ENCODE results near the gene CFAP210. TPM values are rescaled to one million over a fixed set of nuclear protein-coding genes. Genes with fewer than 3 reads are reported as not detected.

The CFAP210 gene
- total RNA-seq, 4 donors from 2014 or later = not detected

GRCh38 chr2:169664978-169665930, 29.0 kb downstream of the CFAP210 start:
- no peaks in the 10 kb centered on the region for H3K4me1 ChIP-seq
- TF ChIP-seq, protein P1, sequence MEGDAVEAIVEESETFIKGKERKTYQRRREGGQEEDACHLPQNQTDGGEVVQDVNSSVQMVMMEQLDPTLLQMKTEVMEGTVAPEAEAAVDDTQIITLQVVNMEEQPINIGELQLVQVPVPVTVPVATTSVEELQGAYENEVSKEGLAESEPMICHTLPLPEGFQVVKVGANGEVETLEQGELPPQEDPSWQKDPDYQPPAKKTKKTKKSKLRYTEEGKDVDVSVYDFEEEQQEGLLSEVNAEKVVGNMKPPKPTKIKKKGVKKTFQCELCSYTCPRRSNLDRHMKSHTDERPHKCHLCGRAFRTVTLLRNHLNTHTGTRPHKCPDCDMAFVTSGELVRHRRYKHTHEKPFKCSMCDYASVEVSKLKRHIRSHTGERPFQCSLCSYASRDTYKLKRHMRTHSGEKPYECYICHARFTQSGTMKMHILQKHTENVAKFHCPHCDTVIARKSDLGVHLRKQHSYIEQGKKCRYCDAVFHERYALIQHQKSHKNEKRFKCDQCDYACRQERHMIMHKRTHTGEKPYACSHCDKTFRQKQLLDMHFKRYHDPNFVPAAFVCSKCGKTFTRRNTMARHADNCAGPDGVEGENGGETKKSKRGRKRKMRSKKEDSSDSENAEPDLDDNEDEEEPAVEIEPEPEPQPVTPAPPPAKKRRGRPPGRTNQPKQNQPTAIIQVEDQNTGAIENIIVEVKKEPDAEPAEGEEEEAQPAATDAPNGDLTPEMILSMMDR (IDR thresholded peaks at IDR 0.05) = no peak
- no peak for TF ChIP-seq POLR2AphosphoS5 (IDR thresholded peaks at IDR 0.05)
- no peak for TF ChIP-seq EP300 (IDR thresholded peaks at IDR 0.05)
- TF ChIP-seq POLR2A (IDR thresholded peaks at IDR 0.05) = no peak
- no peaks in the 10 kb centered on the region for H3K36me3 ChIP-seq
- 72% methylated on average over 1 of the region's 1 CpG for WGBS
- H3K9me3 ChIP-seq = no peaks in the 10 kb centered on the region
- no peaks in the 10 kb centered on the region for H3K27me3 ChIP-seq
- DNase-seq (ENCODE audit: low spot score in 2 of 2) = no peak
- H3K4me3 ChIP-seq = no peak overlapping the region
- no peak overlapping the region for H3K27ac ChIP-seq

DNA sequence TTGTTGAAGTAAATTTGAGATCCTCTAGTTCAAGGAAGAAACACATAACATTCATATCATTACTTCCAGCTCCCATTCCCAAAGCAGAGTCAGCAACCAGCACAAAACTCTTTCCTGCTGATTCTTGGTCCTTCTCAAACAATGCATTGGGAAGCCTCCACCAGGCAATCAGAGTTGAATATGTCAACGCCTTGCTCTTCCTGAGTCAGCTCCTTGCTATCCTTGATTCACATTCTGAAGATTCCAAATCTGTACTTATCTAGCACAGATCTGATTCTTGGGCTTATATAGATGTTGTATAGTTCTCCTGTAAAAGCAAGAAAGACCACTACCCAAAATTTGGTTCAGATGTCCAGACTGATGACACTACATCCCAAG, 29.6 kb downstream of the CFAP210 start:
- 78% methylated on average over 1 of the region's 1 CpG for WGBS
- TF ChIP-seq, protein P1 (IDR thresholded peaks at IDR 0.05) = no peak
- no peak for TF ChIP-seq POLR2AphosphoS5 (IDR thresholded peaks at IDR 0.05)
- TF ChIP-seq EP300 (IDR thresholded peaks at IDR 0.05) = no peak
- TF ChIP-seq POLR2A (IDR thresholded peaks at IDR 0.05) = no peak
- H3K36me3 ChIP-seq = no peaks in the 10 kb centered on the region
- no peaks in the 10 kb centered on the region for H3K4me1 ChIP-seq
- H3K27ac ChIP-seq = no peak overlapping the region
- no peak overlapping the region for H3K4me3 ChIP-seq
- H3K9me3 ChIP-seq = no peaks in the 10 kb centered on the region
- no peaks in the 10 kb centered on the region for H3K27me3 ChIP-seq
- DNase-seq (ENCODE audit: low spot score in 2 of 2) = no peak

DNA sequence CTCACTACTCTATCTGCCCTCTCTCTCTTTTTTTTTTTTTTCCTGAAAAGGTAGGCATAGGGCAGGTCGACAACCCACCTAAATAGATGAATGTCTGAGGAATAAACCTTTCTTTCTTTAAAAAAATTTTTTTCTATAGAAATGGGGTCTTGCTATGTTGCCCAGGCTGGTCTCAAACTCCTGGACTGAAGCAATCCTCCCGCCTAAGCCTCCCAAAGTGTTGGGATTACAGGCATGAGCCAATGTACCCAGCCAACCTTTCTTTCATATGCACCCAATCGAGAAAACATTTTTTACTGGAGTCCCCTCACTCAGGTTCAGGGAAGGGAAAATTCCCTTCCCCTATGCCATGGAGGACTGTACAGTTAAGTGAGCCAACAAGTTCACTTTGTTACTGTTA, 31.0 kb downstream of the CFAP210 start:
- Histone ChIP-seq H3K4me1 (no peaks in the 10 kb centered on the region), H3K4me3 (no peak overlapping the region), H3K9me3 (no peaks in the 10 kb centered on the region), H3K36me3 (no peaks in the 10 kb centered on the region), H3K27me3 (no peaks in the 10 kb centered on the region), H3K27ac (no peak overlapping the region)
- 94% methylated on average over 3 of the region's 3 CpGs for WGBS
- TF ChIP-seq EP300 (IDR thresholded peaks at IDR 0.05) (no peak), POLR2A (IDR thresholded peaks at IDR 0.05) (no peak), POLR2AphosphoS5 (IDR thresholded peaks at IDR 0.05) (no peak)
- TF ChIP-seq, protein P1 (IDR thresholded peaks at IDR 0.05) = no peak
- DNase-seq (ENCODE audit: low spot score in 2 of 2) = no peak

DNA sequence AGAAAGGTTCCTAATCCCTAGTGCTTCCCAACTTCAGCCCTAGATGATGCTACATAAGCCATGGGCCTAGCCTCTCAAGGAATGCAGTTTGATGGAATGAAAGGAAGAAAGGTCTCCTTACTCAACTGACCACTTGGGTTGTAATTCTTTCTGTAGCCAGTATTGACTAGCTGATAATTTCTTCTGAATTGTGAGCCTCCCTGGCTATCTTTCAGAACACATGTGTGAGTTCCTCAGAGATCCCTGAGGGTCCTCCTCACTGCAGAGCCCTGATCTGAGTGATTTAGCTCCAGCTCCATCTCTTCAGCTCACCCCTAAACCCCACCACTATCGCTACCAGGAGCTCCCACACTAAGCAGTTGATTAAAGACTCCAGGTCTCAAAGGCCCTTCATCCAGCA, 31.5 kb downstream of the CFAP210 start:
- Histone ChIP-seq H3K27me3 (no peaks in the 10 kb centered on the region), H3K4me3 (no peak overlapping the region), H3K27ac (no peak overlapping the region), H3K9me3 (no peaks in the 10 kb centered on the region), H3K36me3 (no peaks in the 10 kb centered on the region), H3K4me1 (no peaks in the 10 kb centered on the region)
- TF ChIP-seq EP300 (IDR thresholded peaks at IDR 0.05) (no peak), POLR2A (IDR thresholded peaks at IDR 0.05) (no peak), POLR2AphosphoS5 (IDR thresholded peaks at IDR 0.05) (no peak)
- TF ChIP-seq, protein P1 (IDR thresholded peaks at IDR 0.05) = no peak
- 100% methylated on average over 1 of the region's 1 CpG for WGBS
- DNase-seq (ENCODE audit: low spot score in 2 of 2) = no peak

GRCh38 chr2:169661265-169661664, 32.9 kb downstream of the CFAP210 start:
- no peak for TF ChIP-seq EP300 (IDR thresholded peaks at IDR 0.05)
- no peak for TF ChIP-seq POLR2AphosphoS5 (IDR thresholded peaks at IDR 0.05)
- TF ChIP-seq, protein P1 (IDR thresholded peaks at IDR 0.05) = no peak
- no peak for TF ChIP-seq POLR2A (IDR thresholded peaks at IDR 0.05)
- no peaks in the 10 kb centered on the region for H3K36me3 ChIP-seq
- no peaks in the 10 kb centered on the region for H3K27me3 ChIP-seq
- H3K27ac ChIP-seq = no peak overlapping the region
- DNase-seq (ENCODE audit: low spot score in 2 of 2) = no peak
- no peak overlapping the region for H3K4me3 ChIP-seq
- 45% methylated on average over 3 of the region's 3 CpGs for WGBS
- no peaks in the 10 kb centered on the region for H3K4me1 ChIP-seq
- H3K9me3 ChIP-seq = no peaks in the 10 kb centered on the region

Data from suprapubic skin (tissue), 4 donors.